Aorta (tissue), 5 donors: ENCODE results near the gene FAM83D. TPM values are rescaled to one million over a fixed set of nuclear protein-coding genes. Genes with fewer than 3 reads are reported as not detected.

Experiments used
- ATAC-seq: fragments of 200-7000 bp; cut with Tn5 transposase; one replicate; pipeline ENCODE4 v1.9.1; 2022; ENCODE audit warnings: moderate library complexity; ENCODE audit not compliant: low FRiP score
- DNase-seq, 2 donors: peaks; one replicate each; pipeline ENCODE4 v3.0.0-alpha.2; 2020
- H3K27ac ChIP-seq, 2 donors: one replicate each; pipeline ENCODE4 v1.5.1; 2013; ENCODE audit warnings: low read length in 2 of 2, mild to moderate bottlenecking in 2 of 2, moderate library complexity in 2 of 2, control low read depth in 1 of 2, inconsistent platforms in 1 of 2, low read depth in 1 of 2
- H3K27me3 ChIP-seq, 2 donors: one replicate each; pipeline ENCODE4 v1.6.1; 2013; ENCODE audit warnings: control low read depth in 1 of 2, low read length in 1 of 2, mild to moderate bottlenecking in 1 of 2, moderate library complexity in 1 of 2; ENCODE audit not compliant: insufficient read depth in 2 of 2, control insufficient read depth in 1 of 2
- H3K36me3 ChIP-seq, 2 donors: one replicate each; pipeline ENCODE4 v1.6.1; 2013; ENCODE audit warnings: control low read depth in 1 of 2, low read length in 1 of 2, mild to moderate bottlenecking in 1 of 2; ENCODE audit not compliant: insufficient read depth in 2 of 2, control insufficient read depth in 1 of 2
- H3K4me1 ChIP-seq, 2 donors: one replicate each; pipeline ENCODE4 v1.6.1; 2013; ENCODE audit warnings: low read length in 2 of 2, control low read depth in 1 of 2, mild to moderate bottlenecking in 1 of 2, moderate library complexity in 1 of 2; ENCODE audit not compliant: insufficient read depth in 2 of 2, control insufficient read depth in 1 of 2
- H3K4me3 ChIP-seq, 2 donors: one replicate each; pipeline ENCODE4 v1.5.1; 2013; ENCODE audit warnings: low read length in 2 of 2, control low read depth in 1 of 2, mild to moderate bottlenecking in 1 of 2
- H3K9me3 ChIP-seq: one replicate; pipeline ENCODE4 v1.6.1; 2013; ENCODE audit warnings: mild to moderate bottlenecking, low read length; ENCODE audit not compliant: control insufficient read depth
- whole genome bisulfite sequencing, 2 donors: extraction: QIAGEN DNeasy Blood & Tissue Kit; methylation state at CpG; one replicate each; pipeline ENCODE4 v1.1.7; 2013; 5-methylcytosine and 5-hydroxymethylcytosine counted together
- intact Hi-C, 2 donors: fragments of 100-400 bp; cut with DNase I; formaldehyde crosslinking; loops; one replicate each; pipeline versions ENCODE4 v1.14.2 to v1.15.0; 2022
- polyA plus RNA-seq, 2 donors: library from polyadenylated mRNA; stranded (reverse); fragments of 200-250 nt; gene quantifications; one replicate each; pipeline ENCODE4 v1.2.3, GENCODE V29; 2013
- total RNA-seq, 2 donors: library from RNA; stranded (reverse); fragmentation: NEBNext Ultra II Directional; extraction: Animal tissue kit (Norgen Biotek cat#: 25700); gene quantifications; one replicate each; pipeline ENCODE4 v1.2.1, GENCODE V29; 2021
- donor health status: healthy with polysubstance abuse.
- donor health status: Bipolar disorder and iron deficiency.
- donor health status: DM: no; HTN: no; CAD: no.
- donor health status: DM: no; HTN: no; CAD: no.
- donor health status: DM: yes; HTN: yes; CAD: no.

Gene FAM83D
- total and polyA plus RNA-seq, 4 donors, result 1.1 to 6.1 (median 3.1) TPM

DNA sequence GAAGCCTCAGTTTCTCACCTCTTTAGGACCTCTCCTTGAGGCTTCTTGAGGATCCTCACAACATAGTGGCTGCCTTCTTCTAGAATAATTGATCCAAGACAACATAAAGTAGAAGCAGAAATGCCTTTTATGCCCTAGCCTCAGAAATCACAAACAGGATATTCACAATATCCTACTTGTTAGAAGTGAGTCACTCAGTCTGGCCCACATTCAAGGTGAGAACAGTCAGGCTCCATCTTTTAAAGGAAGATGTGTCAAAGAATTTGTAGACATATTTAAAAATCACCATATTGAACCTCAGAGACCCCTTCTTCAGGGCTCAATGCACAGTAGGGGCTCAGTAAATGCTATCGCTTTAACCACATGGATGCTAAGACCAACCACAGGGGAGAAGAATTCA is 20.8 kb upstream of the FAM83D start:
- intact Hi-C loops, result no loop called here
- DNase-seq, result no peak
- 57 to 98% methylated on average over 1 of the region's 1 CpG for WGBS, 2 donors

DNA sequence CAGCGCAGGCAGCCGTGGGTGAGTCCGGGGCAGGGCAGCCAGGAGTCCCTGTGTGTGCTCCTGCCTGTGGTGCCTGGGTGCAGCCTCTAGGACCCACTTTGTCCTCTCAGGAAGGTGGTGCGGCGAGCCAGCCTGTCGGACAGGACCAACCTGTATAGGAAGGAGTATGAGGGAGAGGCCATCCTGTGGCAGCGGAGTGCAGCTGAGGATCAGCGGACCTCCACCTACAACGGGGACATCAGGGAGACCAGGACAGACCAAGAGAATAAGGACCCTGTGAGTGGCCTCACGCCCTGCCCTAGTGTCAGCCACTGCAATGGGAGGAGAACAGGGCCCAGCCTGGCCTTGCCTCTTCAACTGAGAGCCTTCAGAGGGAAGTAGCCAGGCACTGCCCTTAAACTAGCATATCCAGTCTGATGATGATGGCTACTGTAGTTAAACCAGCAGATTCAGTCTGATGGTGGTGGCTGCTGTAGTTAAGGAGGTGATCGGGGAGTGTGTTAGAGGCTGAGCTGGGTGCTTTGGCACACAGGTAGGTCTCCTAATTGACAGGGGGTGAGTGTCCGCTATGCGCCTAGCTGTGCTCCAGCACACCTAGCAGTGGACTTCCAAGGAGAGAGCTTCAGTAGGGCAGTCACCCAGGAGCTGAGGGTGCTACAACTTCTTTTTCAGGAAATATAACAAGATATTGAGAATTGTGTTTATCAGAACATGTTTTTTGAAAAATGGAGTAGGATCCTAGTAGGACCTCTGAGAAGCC is 18.1 kb upstream of the FAM83D start:
- no peak for ATAC-seq
- Histone ChIP-seq H3K27ac (no peak overlapping the region), H3K4me3 (no peak overlapping the region), H3K27me3 (no peaks in the 10 kb centered on the region), H3K4me1 (no peaks in the 10 kb centered on the region), H3K9me3 (peaks cover 4% of the 10 kb centered on the region), H3K36me3 (no peaks in the 10 kb centered on the region)
- DNase-seq, result peak in 1 of 2 donors; percentile 61
- intact Hi-C loops, result no loop called here
- WGBS, 2 donors, result 86 to 90% methylated on average over 13 of the region's 13 CpGs

More for the DNA sequence above, 20.8 kb upstream of the FAM83D start:
- Histone ChIP-seq H3K36me3 (no peaks in the 10 kb centered on the region), H3K27ac (no peak overlapping the region), H3K9me3 (peaks cover 4% of the 10 kb centered on the region), H3K4me3 (no peak overlapping the region), H3K27me3 (no peaks in the 10 kb centered on the region), H3K4me1 (no peaks in the 10 kb centered on the region)
- no peak for ATAC-seq

DNA sequence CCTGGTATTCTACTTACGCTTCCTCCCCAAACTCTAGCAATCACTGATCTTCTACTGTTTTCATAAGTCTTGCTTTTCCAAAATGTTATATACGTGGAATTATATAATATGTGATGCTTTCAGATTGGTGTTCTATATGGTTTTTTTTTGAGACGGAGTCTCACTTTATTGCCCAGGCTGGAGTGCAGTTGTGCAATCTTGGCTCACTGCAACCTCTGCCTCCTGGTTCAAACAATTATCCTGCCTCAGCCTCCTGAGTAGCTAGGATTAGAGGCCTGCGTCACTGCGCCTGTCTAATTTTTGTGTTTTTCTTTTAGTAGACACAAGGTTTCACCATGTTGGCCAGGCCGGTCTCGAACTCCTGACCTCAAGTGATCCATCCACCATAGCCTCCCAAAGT is 10.9 kb upstream of the FAM83D start:
- Histone ChIP-seq H3K36me3 (no peaks in the 10 kb centered on the region), H3K4me3 (no peak overlapping the region), H3K27ac (no peak overlapping the region), H3K27me3 (no peaks in the 10 kb centered on the region), H3K9me3 (no peaks in the 10 kb centered on the region), H3K4me1 (no peaks in the 10 kb centered on the region)
- intact Hi-C loops, result no loop called here
- ATAC-seq, result no peak
- WGBS, 2 donors, result 91 to 95% methylated on average over 7 of the region's 7 CpGs
- peak in 1 of 2 donors; percentile 35 for DNase-seq

DNA sequence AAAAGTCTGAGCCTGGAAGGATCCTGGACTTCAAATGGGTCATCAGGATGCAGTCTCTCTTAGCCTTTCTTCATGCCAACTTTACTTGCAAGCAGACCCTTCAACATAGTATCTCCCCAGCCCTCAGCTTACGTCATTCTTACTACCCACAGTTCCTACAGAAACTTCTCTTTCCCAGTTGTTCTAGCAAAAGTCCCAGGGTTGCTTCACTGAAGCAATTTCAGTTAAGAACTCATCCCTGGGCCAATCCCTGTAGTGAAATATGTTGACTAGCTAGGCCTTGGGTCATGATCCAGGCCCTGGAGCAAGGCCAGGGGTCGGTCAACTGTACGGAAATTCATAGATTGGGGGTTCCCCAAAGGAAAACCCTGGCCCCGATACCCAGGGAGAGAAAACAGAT is 8.6 kb upstream of the FAM83D start:
- intact Hi-C loops, result no loop called here
- H3K27ac ChIP-seq, result no peak overlapping the region
- H3K9me3 ChIP-seq, result no peaks in the 10 kb centered on the region
- no peak overlapping the region for H3K4me3 ChIP-seq
- H3K27me3 ChIP-seq, result no peaks in the 10 kb centered on the region
- no peak for DNase-seq
- H3K36me3 ChIP-seq, result no peaks in the 10 kb centered on the region
- H3K4me1 ChIP-seq, result no peaks in the 10 kb centered on the region
- no peak for ATAC-seq
- 78 to 84% methylated on average over 4 of the region's 4 CpGs for WGBS, 2 donors

DNA sequence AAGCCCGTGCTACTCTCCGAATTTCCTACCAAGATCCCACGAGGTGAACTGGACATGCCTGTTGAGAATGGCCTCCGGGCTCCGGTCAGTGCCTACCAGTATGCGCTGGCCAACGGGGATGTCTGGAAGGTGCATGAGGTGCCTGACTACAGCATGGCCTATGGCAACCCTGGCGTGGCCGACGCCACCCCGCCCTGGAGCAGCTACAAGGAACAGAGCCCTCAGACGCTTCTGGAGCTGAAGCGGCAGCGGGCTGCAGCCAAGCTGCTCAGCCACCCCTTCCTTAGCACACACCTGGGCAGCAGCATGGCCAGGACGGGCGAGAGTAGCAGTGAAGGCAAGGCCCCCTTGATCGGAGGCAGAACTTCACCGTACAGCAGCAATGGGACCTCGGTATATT is 8.0 kb upstream of the FAM83D start:
- no peaks in the 10 kb centered on the region for H3K27me3 ChIP-seq
- ATAC-seq (no peak), DNase-seq (no peak)
- no peaks in the 10 kb centered on the region for H3K36me3 ChIP-seq
- H3K9me3 ChIP-seq, result no peaks in the 10 kb centered on the region
- intact Hi-C loops, result no loop called here
- no peaks in the 10 kb centered on the region for H3K4me1 ChIP-seq
- 93 to 94% methylated on average over 19 of the region's 19 CpGs for WGBS, 2 donors
- H3K4me3 ChIP-seq, result no peak overlapping the region
- no peak overlapping the region for H3K27ac ChIP-seq

DNA sequence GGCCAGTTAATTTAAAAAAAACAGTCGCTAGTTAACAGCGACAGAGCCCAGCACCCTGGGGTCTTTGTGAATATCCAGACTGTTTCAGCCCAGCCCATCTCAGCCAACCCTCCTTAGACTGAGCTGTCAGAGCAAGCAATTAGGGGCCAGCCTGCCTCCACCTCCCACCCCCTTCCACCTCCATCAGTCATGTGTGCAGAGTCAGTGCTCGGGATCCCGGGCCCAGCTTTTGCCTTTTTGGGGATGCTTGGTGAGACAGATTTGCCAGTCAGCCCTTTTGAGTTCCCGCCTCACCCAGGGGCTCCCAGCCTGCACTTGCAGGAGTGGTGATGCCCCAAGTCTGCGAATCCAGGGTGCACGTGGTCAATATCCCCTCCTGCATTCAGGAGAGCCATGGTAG is 6.5 kb upstream of the FAM83D start:
- Histone ChIP-seq H3K4me3 (no peak overlapping the region), H3K27me3 (no peaks in the 10 kb centered on the region), H3K9me3 (no peaks in the 10 kb centered on the region), H3K4me1 (no peaks in the 10 kb centered on the region), H3K27ac (no peak overlapping the region), H3K36me3 (no peaks in the 10 kb centered on the region)
- no peak for DNase-seq
- intact Hi-C loops, result no loop called here
- WGBS, 2 donors, result 53% methylated on average over 7 of the region's 7 CpGs
- no peak for ATAC-seq

DNA sequence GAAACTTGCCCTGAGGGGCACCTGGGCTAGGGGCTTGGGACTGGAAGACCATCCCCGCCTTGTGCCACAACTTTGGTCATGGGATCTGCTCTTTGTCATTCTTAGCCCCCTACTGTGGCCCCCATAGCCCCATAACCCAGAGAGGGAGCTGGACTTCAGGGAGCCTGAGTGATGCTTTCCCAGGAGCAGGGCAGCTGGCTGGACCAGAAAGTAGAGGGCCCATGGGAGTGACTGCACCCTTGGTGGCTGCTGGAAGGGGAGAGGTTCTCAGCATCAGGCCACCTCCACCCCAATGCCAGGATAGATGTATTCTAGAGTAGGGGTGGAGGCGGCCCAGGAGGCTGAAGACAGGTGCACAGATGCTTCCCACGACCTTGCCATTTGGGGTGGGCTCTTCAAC is 5.8 kb upstream of the FAM83D start:
- Histone ChIP-seq H3K27ac (no peak overlapping the region), H3K36me3 (no peaks in the 10 kb centered on the region), H3K27me3 (no peaks in the 10 kb centered on the region), H3K4me1 (no peaks in the 10 kb centered on the region), H3K4me3 (no peak overlapping the region), H3K9me3 (no peaks in the 10 kb centered on the region)
- intact Hi-C loops, result no loop called here
- no peak for ATAC-seq
- WGBS, 2 donors, result 70 to 75% methylated on average over 3 of the region's 3 CpGs
- DNase-seq, result no peak

DNA sequence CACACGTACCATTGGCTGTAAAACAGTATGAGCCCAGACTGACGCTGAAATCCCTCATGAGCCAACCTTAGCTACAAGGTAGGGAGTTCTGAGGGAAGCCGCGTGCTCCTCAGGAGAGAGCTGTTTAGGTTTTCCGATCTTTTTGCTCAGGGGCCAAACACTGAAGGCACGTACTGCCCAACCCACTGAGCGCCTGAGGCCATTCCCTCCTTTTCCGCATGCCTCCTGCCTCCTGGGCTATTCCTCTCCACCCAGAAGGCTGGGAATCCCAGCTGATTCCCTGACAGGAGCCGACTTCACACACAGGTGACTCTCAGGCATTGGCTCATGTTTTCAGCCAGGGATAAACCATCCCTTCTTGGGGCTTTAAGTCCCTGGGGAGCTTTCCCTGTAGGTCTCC is 5.4 kb upstream of the FAM83D start:
- DNase-seq (no peak), ATAC-seq (no peak)
- H3K4me3 ChIP-seq, result no peak overlapping the region
- WGBS, 2 donors, result 76 to 82% methylated on average over 9 of the region's 9 CpGs
- no peak overlapping the region for H3K27ac ChIP-seq
- no peaks in the 10 kb centered on the region for H3K27me3 ChIP-seq
- intact Hi-C loops, result no loop called here
- no peaks in the 10 kb centered on the region for H3K4me1 ChIP-seq
- H3K9me3 ChIP-seq, result no peaks in the 10 kb centered on the region
- H3K36me3 ChIP-seq, result no peaks in the 10 kb centered on the region

DNA sequence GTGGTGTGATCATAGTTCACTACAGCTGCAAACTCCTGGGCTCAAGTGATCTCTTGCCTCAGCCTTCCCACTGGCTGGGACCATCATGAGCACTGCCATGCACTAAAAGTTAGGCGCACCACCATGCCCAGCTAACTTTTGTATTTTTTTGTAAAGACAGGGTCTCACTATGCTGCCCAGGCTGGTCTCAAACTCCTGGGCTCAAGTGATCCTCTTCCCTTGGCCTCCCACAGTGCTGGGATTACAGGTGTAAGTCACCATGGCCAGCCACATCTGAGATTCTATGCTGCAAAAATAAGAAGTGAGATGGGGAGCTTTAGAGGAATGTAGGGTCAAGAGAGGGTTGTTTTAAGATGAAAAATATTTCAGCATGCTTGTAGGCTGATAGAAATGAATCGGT is 1.5 kb upstream of the FAM83D start:
- WGBS, 2 donors, result 88% methylated on average over 2 of the region's 2 CpGs
- Histone ChIP-seq H3K27ac (no peak overlapping the region), H3K4me3 (no peak overlapping the region), H3K36me3 (no peaks in the 10 kb centered on the region), H3K9me3 (no peaks in the 10 kb centered on the region), H3K27me3 (no peaks in the 10 kb centered on the region), H3K4me1 (no peaks in the 10 kb centered on the region)
- intact Hi-C loops, result no loop called here
- DNase-seq (no peak), ATAC-seq (no peak)
